HG03457 (cell line): ENCODE results near the gene STYXL2.

Experiments
- ATAC-seq: cut with Tn5 transposase; IDR thresholded peaks from one replicate; pipeline ENCODE4 v1.9.1; 2021; ENCODE audit warnings: moderate number of reproducible peaks; ENCODE audit not compliant: unreplicated experiment

STYXL2 gene

DNA sequence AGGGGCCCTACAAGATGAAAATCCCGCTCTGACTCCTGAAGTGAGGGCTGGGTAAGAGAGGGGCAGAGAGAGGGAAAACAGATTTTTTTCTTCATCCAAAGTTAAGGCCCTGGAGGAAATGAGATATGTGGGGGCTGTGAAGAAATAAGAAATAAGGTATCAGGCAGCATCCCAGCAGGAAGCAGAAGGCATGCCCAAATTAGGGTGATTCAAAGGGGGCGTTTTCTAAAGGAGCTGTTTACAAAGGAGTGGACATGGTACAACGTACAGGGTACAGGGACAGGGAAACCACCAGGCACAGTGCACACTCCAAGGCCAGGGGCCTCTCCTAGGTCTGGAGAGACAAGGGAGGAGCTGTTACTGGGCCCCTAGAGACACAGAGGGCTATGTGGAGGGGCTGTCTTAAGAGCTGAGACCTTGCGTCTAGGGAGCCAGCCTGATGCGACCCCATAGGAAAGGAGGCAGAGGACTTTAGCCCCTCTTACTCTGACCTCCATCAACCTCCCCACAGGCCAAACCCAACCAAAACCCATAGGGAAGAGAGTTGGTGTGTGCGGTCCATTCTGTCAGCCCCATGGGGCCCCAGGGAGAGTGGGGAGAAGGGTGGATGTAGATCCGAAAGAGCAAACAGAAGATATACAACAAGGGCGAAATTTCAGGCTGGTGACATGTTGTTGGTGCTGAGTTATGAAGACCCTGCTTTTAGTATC, 38.6 kb downstream of the STYXL2 start:
- ATAC-seq: no peak

DNA sequence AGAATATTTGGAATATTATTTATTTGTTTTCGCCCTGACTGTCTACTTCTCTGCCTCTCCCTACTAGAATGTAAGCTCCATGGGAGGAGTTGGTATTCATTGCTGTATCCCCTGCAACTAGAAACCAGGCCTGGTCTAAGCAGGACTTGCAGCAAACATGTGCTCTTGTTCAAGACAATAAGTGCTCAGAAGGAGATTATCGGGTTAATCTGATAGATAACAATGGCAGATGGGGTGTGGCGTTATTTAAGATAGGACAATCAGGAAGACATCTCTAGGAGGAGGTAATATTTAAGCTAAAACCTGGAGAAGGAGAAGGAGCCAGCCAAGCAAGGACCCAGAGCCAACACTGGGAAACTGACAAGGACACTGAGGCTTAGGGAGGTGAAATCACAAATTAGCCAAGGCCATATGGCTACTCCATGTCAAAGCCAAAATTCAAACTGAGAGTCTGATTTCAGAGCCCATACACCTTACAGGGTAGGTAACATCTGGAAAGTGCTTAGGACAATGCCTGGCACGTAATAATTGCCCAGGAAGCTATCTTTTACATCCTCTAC, 41.5 kb downstream of the STYXL2 start:
- ATAC-seq: no peak

DNA sequence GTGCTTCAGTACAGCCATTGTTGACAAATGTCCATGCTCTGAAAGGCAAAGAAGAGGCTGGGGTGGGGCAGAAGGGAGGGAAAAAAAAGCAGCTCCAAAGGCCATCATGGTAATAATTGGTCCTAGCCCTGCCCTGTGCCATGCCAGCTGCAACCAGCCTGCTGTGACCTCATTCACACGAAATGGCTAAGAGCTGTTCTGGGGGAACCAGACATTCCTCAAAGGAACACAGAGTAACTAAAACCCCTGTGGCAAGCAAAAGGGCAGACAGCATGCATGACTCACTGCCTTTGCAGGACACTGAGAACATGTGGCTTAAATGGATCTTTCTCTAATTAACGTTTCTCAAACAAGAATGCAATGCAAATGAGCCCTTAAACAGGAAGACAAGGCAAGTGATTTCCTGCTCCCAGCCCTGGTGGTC, 42.3 kb downstream of the STYXL2 start:
- no peak for ATAC-seq

DNA sequence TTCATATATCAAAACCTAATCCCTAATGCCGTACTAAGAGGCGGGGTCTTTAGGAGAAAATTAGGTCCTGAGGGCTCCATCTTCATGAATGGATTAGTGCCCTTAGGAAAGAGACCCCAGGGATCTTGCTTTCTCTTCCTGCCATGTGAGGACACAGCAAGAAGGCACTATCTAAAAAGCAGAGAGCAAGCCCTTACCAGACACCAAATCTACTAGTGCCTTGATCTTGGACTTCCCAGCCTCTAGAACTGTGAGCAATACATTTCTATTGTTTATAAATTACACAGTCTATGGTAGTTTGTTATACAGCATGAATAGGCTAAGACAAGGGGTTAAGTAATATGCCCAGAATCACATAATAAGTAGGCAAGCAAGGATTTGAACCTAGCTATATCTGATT, 42.9 kb downstream of the STYXL2 start:
- no peak for ATAC-seq

DNA sequence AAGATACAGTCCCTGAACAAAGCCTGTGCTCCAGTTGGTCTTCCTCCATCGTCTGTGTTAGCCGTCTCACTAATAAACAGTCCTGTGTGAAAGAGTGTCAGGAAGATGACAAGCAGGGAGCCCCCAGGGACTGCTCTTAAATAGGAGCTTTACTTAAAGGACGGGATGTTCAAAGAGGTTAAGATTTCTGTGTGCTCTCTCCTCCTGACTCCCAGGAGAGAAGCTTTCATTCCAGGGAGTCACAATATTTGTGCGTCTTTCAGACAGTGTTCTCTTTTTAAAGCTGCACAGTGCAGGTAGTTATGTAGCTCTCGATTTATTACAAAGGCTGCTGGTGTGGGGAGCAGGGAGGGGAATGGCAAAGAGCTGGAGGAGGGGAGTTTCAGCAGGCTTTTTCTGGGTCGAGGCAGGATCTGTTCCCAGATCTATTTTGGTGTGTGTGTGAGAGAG, 43.5 kb downstream of the STYXL2 start:
- ATAC-seq: no peak

DNA sequence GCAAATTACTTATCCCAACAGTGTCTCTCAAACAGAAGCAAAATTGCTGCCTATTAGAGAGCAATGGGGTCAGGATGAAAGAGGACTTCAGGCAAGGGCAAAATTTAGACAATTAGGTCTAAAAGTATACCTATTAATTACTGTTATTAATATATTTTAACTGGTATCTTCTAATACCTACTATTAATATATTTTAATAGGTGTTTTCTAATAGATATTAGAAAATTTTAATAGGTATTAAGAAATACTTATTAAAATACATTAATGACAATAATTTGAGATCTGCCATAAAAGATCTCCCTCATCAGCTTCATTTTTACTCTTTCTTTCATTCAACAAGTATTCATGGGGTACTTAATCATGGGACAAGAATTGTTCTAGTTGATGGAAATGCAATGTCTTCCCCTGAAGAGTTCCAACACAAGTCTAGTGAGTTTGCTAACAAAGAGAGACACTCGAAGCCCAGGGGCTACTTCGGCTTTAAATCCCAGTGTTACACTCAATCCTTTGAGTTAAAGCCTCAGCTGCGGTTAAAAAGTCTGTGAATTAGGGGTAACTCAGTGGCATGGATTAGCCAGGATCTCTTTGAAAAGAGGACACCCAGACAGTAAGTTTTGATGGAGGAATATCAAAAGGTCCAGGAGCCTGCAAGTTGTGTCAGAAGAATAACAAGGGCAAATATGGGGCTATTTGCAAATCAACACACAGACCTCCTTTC, 44.1 kb downstream of the STYXL2 start:
- ATAC-seq: no peak

DNA sequence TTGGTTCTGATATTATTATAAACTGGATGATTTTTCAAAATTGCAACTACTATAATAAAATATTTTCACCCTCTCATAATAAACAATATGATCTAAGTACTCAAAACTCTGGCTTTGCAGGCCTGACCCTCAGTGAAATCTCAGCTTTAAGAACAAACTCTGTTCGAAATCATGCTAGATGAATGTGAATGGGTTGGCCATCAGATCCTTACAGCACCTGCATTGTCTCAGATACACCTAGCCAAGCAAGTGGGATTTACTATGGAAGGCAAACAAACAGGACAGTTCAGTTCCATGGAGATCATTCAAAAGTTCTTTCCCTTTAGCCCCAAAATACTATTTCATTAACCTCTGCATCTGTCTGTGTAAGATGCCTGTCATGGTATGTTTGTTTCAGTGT, 44.8 kb downstream of the STYXL2 start:
- ATAC-seq: no peak

DNA sequence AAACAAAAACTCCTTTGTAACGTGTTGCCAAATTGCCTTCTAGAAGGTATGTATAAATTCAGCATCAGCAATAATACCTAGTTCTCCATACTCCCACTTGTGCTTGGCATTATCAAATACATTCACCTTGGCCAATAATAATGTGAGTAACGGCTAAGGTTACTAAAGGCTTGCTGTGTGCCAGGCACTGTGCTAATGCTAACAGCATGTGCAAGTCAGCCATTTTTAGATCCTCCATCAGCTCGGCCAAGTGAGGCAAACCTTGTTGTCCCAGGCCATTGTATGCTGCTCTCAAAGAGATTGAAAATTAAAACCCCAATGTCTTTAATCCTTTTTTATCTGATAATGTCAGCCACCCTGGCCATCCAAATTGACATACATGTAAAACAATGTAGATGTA, 48.1 kb downstream of the STYXL2 start:
- ATAC-seq: no peak
